SU-DHL-6 (cell line): ENCODE data around the gene CFAP68.

Source experiments
- EZH2phosphoT487 ChIP-seq: fragments of 200-600 bp; sonication (generic), shearing (Covaris generic); conservative IDR thresholded peaks from 2 replicates; pipeline ENCODE4 v1.6.1; 2018; ENCODE audit warnings: mild to moderate bottlenecking, antibody characterized with exemption, low read length, moderate library complexity, mixed read lengths
- TF ChIP-seq, protein P1 (sequence below): fragments of 200-600 bp; sonication (generic); IDR thresholded peaks from one replicate; pipeline ENCODE4 v1.5.1; 2017; ENCODE audit warnings: antibody characterized with exemption, mild to moderate bottlenecking, low read length, moderate library complexity; ENCODE audit not compliant: insufficient read depth, poor library complexity, severe bottlenecking

- TF ChIP-seq, protein P1, sequence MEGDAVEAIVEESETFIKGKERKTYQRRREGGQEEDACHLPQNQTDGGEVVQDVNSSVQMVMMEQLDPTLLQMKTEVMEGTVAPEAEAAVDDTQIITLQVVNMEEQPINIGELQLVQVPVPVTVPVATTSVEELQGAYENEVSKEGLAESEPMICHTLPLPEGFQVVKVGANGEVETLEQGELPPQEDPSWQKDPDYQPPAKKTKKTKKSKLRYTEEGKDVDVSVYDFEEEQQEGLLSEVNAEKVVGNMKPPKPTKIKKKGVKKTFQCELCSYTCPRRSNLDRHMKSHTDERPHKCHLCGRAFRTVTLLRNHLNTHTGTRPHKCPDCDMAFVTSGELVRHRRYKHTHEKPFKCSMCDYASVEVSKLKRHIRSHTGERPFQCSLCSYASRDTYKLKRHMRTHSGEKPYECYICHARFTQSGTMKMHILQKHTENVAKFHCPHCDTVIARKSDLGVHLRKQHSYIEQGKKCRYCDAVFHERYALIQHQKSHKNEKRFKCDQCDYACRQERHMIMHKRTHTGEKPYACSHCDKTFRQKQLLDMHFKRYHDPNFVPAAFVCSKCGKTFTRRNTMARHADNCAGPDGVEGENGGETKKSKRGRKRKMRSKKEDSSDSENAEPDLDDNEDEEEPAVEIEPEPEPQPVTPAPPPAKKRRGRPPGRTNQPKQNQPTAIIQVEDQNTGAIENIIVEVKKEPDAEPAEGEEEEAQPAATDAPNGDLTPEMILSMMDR = no peak
- TF ChIP-seq EZH2phosphoT487 = no peak
These were observed 27.3 kb downstream of the CFAP68 start for GRCh38 chr11:111906680-111907079.
